Measurements from ENCODE around the gene HSPB1. TPM values are rescaled to one million over a fixed set of nuclear protein-coding genes. Genes with fewer than 3 reads are reported as not detected.

Gene HSPB1
- total RNA-seq, 2 donors from 2014 or later: 1,006 to 1,433 TPM

GRCh38 chr7:76327610-76328009 is 25.1 kb downstream of the HSPB1 start:
- TF ChIP-seq CTCF (IDR thresholded peaks at IDR 0.05): no peak
- Histone ChIP-seq H3K4me3 (no peak overlapping the region), H3K36me3 (peaks cover 49% of the 10 kb centered on the region), H3K4me1 (peaks cover 0 to 68% of the 10 kb centered on the region in 2 donors), H3K9me3 (no peaks in the 10 kb centered on the region), H3K27me3 (no peaks in the 10 kb centered on the region), H3K27ac (peak overlapping the region; percentile 2 to 85)
- DNase-seq (ENCODE audit: low spot score): no peak

GRCh38 chr7:76328389-76328788 is 25.9 kb downstream of the HSPB1 start:
- H3K4me3 ChIP-seq: no peak overlapping the region
- peak overlapping the region; percentile 2 to 85 for H3K27ac ChIP-seq
- no peaks in the 10 kb centered on the region for H3K27me3 ChIP-seq
- peaks cover 49% of the 10 kb centered on the region for H3K36me3 ChIP-seq
- peaks cover 0 to 68% of the 10 kb centered on the region in 2 donors for H3K4me1 ChIP-seq
- DNase-seq (ENCODE audit: low spot score): no peak
- no peak for TF ChIP-seq CTCF (IDR thresholded peaks at IDR 0.05)
- H3K9me3 ChIP-seq: no peaks in the 10 kb centered on the region

GRCh38 chr7:76329479-76329878 is 27.0 kb downstream of the HSPB1 start:
- TF ChIP-seq CTCF (IDR thresholded peaks at IDR 0.05): no peak
- H3K4me1 ChIP-seq: peaks cover 0 to 75% of the 10 kb centered on the region in 2 donors
- no peak overlapping the region for H3K4me3 ChIP-seq
- H3K9me3 ChIP-seq: no peaks in the 10 kb centered on the region
- no peak for DNase-seq (ENCODE audit: low spot score)
- H3K27me3 ChIP-seq: no peaks in the 10 kb centered on the region
- H3K27ac ChIP-seq: peak overlapping the region in 1 of 2 donors; percentile 85
- H3K36me3 ChIP-seq: peaks cover 49% of the 10 kb centered on the region

- Histone ChIP-seq H3K27ac (peak overlapping the region; percentile 22 to 85), H3K36me3 (peaks cover 44% of the 10 kb centered on the region), H3K4me1 (peaks cover 0 to 83% of the 10 kb centered on the region in 2 donors)
These were observed 27.8 kb downstream of the HSPB1 start for GRCh38 chr7:76330261-76330660.

GRCh38 chr7:76330673-76331072 is 28.2 kb downstream of the HSPB1 start:
- DNase-seq (ENCODE audit: low spot score): no peak
- peak overlapping the region; percentile 22 to 85 for H3K27ac ChIP-seq

More at GRCh38 chr7:76330261-76330660, 27.8 kb downstream of the HSPB1 start:
- Histone ChIP-seq H3K9me3 (no peaks in the 10 kb centered on the region), H3K4me3 (no peak overlapping the region), H3K27me3 (no peaks in the 10 kb centered on the region)
- TF ChIP-seq CTCF (IDR thresholded peaks at IDR 0.05): no peak
- no peak for DNase-seq (ENCODE audit: low spot score)

More at GRCh38 chr7:76330673-76331072, 28.2 kb downstream of the HSPB1 start:
- TF ChIP-seq CTCF (IDR thresholded peaks at IDR 0.05): no peak
- Histone ChIP-seq H3K9me3 (no peaks in the 10 kb centered on the region), H3K27me3 (no peaks in the 10 kb centered on the region), H3K36me3 (peaks cover 40% of the 10 kb centered on the region), H3K4me1 (peaks cover 0 to 87% of the 10 kb centered on the region in 2 donors), H3K4me3 (no peak overlapping the region)
